ENCODE measurements around the gene E2F4.

The E2F4 gene

DNA sequence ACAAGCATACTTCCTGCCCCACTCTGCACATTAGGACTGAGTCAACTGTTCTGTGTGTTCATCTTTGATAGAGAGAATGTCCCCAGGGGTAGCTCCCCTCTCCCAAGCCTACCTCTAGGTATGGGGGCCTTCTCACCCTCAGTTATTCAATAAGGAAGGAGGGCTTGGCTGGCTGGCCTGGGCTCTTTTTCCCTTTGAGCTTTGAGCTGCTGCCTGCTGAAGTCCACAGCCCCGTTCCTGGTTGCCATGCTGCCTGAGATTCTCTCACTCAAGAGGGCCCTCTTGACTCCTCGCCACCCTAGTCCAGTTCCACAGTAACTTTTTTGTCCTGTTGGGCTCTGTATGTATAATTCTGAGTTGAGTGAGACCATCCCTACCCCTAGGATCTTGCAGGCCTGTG, 46.2 kb upstream of the E2F4 start:
- Histone ChIP-seq H2AFZ (ENCODE audit: low read length) (no peak overlapping the region), H3K9me2 (replicated peaks; ENCODE audit: low read depth, low read length) (no peaks in the 10 kb centered on the region), H3K4me2 (ENCODE audit: low read depth, low read length, poor library complexity, severe bottlenecking) (no peak overlapping the region), H3K4me1 (ENCODE audit: insufficient read depth, low read length, poor library complexity, severe bottlenecking) (no peaks in the 10 kb centered on the region), H4K20me1 (ENCODE audit: insufficient read depth, low read length, poor library complexity, severe bottlenecking) (no peaks in the 10 kb centered on the region), H3K4me3 (ENCODE audit: low read length, poor library complexity, severe bottlenecking) (no peak overlapping the region), H3K36me3 (ENCODE audit: insufficient read depth, low read length) (peaks cover 74% of the 10 kb centered on the region; the same call in 1 of the 2 replicates), H3F3A (ENCODE audit: low read depth) (no peaks in the 10 kb centered on the region), H3K27me3 (ENCODE audit: insufficient read depth, low read length, poor library complexity, severe bottlenecking) (no peaks in the 10 kb centered on the region), H3K9me3 (ENCODE audit: insufficient read depth, low read depth, low read length) (no peaks in the 10 kb centered on the region), H3K9ac (ENCODE audit: low read depth, low read length, poor library complexity, severe bottlenecking) (no peak overlapping the region), H3K79me2 (ENCODE audit: insufficient read depth, low read length) (no peaks in the 10 kb centered on the region)
- TF ChIP-seq EZH2phosphoT487 (IDR thresholded peaks at IDR 0.05; ENCODE audit: borderline replicate concordance), result no peak
- TF ChIP-seq, protein P1, sequence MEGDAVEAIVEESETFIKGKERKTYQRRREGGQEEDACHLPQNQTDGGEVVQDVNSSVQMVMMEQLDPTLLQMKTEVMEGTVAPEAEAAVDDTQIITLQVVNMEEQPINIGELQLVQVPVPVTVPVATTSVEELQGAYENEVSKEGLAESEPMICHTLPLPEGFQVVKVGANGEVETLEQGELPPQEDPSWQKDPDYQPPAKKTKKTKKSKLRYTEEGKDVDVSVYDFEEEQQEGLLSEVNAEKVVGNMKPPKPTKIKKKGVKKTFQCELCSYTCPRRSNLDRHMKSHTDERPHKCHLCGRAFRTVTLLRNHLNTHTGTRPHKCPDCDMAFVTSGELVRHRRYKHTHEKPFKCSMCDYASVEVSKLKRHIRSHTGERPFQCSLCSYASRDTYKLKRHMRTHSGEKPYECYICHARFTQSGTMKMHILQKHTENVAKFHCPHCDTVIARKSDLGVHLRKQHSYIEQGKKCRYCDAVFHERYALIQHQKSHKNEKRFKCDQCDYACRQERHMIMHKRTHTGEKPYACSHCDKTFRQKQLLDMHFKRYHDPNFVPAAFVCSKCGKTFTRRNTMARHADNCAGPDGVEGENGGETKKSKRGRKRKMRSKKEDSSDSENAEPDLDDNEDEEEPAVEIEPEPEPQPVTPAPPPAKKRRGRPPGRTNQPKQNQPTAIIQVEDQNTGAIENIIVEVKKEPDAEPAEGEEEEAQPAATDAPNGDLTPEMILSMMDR (conservative IDR thresholded peaks at IDR 0.05; ENCODE audit: low read length), result no peak

DNA sequence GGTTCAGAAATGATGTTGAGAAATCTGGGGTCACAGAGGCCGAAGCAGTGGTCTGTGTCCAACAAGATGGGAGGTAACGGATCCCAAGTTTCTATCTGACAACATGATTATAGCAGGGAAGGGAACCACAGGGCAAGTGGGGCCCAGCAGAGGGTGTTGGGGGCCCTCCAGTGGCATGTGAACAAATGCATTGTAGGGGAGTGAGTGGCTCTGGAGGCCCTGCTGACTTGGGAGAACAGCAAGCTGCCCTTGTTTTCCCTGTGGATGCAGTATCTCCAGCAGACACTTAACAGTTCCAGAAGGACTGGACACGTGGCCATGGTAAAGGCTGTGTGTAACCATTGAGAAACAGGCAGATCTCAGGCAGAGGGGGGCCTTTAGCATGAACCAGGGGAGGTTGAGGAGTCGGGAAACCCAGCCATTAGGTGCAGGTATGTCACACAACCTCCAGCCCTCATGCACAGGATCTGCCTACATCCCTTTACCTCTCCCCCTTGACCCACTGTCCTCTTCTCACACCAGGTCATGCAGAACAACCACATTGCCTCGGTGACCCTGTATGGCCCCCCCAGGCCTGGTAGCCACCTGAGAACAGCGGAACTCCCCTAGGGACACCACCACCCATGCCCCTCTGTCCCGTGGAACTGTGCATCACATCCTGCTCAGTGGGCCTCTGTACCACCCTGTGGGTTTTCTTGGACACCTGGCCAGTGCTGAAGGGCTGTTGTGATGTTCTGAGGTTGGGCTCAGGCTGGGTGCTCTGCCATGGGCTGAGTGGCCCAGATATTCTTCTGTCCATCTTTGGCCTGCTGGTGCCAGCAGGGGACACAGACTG, 45.2 kb upstream of the E2F4 start:
- no peak for TF ChIP-seq EZH2phosphoT487 (IDR thresholded peaks at IDR 0.05; ENCODE audit: borderline replicate concordance)
- TF ChIP-seq, protein P1 (conservative IDR thresholded peaks at IDR 0.05; ENCODE audit: low read length), result no peak
- no peaks in the 10 kb centered on the region for H3K4me1 ChIP-seq (ENCODE audit: insufficient read depth, low read length, poor library complexity, severe bottlenecking)

DNA sequence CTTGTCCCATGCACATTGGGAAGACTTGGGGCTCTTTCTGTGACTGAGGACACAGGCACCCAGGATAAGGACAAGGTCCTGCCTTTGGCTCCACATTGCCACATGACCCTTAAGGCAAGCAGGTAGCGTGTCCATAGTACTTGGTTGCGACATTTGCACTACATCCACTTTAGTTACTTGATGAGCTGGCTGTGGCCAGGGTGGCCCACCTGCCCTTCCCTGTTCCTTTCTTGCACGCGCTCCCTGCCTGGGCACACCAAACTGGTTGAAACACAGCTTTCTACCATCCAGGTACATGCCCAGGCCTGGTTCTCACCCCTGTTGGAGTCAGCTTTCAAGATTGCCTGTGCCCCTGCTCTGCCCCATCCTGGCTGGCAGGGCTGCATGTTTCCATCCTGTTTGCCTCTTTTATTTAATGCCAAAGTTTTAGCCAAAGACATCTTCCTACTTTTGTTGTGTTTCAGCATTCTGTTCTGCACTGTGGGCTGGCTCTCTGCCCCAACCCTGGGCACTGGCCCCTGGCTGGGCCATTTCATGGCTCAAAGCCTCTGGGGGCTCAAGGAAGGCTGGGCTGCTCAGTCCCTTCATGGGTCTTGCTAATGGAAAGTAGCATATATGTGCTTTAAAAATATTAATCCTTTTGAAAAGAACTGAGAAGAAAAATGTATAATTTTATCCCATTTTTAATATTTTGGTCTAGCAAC, 44.4 kb upstream of the E2F4 start:
- Histone ChIP-seq H4K20me1 (ENCODE audit: insufficient read depth, low read length, poor library complexity, severe bottlenecking) (no peaks in the 10 kb centered on the region), H3K36me3 (ENCODE audit: insufficient read depth, low read length) (peaks cover 57% of the 10 kb centered on the region; the same call in 1 of the 2 replicates), H2AFZ (ENCODE audit: low read length) (no peak overlapping the region), H3K4me2 (ENCODE audit: low read depth, low read length, poor library complexity, severe bottlenecking) (no peak overlapping the region), H3F3A (ENCODE audit: low read depth) (no peaks in the 10 kb centered on the region), H3K4me3 (ENCODE audit: low read length, poor library complexity, severe bottlenecking) (no peak overlapping the region), H3K27me3 (ENCODE audit: insufficient read depth, low read length, poor library complexity, severe bottlenecking) (no peaks in the 10 kb centered on the region), H3K9ac (ENCODE audit: low read depth, low read length, poor library complexity, severe bottlenecking) (no peak overlapping the region), H3K9me3 (ENCODE audit: insufficient read depth, low read depth, low read length) (no peaks in the 10 kb centered on the region), H3K79me2 (ENCODE audit: insufficient read depth, low read length) (no peaks in the 10 kb centered on the region), H3K4me1 (ENCODE audit: insufficient read depth, low read length, poor library complexity, severe bottlenecking) (no peaks in the 10 kb centered on the region), H3K9me2 (replicated peaks; ENCODE audit: low read depth, low read length) (no peaks in the 10 kb centered on the region)
- TF ChIP-seq EZH2phosphoT487 (IDR thresholded peaks at IDR 0.05; ENCODE audit: borderline replicate concordance), result no peak
- TF ChIP-seq, protein P1 (conservative IDR thresholded peaks at IDR 0.05; ENCODE audit: low read length), result no peak

More for the DNA sequence above, 45.2 kb upstream of the E2F4 start:
- no peaks in the 10 kb centered on the region for H3K9me3 ChIP-seq (ENCODE audit: insufficient read depth, low read depth, low read length)
- no peak overlapping the region for H3K4me3 ChIP-seq (ENCODE audit: low read length, poor library complexity, severe bottlenecking)
- H3K9me2 ChIP-seq (replicated peaks; ENCODE audit: low read depth, low read length), result no peaks in the 10 kb centered on the region
- peaks cover 64% of the 10 kb centered on the region; the same call in 1 of the 2 replicates for H3K36me3 ChIP-seq (ENCODE audit: insufficient read depth, low read length)
- no peak overlapping the region for H2AFZ ChIP-seq (ENCODE audit: low read length)
- no peaks in the 10 kb centered on the region for H4K20me1 ChIP-seq (ENCODE audit: insufficient read depth, low read length, poor library complexity, severe bottlenecking)
- H3K9ac ChIP-seq (ENCODE audit: low read depth, low read length, poor library complexity, severe bottlenecking), result no peak overlapping the region
- H3K4me2 ChIP-seq (ENCODE audit: low read depth, low read length, poor library complexity, severe bottlenecking), result no peak overlapping the region
- H3K79me2 ChIP-seq (ENCODE audit: insufficient read depth, low read length), result no peaks in the 10 kb centered on the region
- no peaks in the 10 kb centered on the region for H3F3A ChIP-seq (ENCODE audit: low read depth)
- no peaks in the 10 kb centered on the region for H3K27me3 ChIP-seq (ENCODE audit: insufficient read depth, low read length, poor library complexity, severe bottlenecking)
